KMS-11 (cell line): ENCODE data around the gene TLK2.

Experiments used
- H2AFZ ChIP-seq: fragments of 200-600 bp; sonication (generic); 2 replicates; pipeline ENCODE4 v1.6.1; 2016; ENCODE audit warnings: antibody characterized with exemption, mixed run types, low read depth
- H3K27ac ChIP-seq: fragments of 200-600 bp; sonication (generic); 2 replicates; pipeline ENCODE4 v1.6.1; 2016; ENCODE audit warnings: mild to moderate bottlenecking, mixed run types
- H3K27me3 ChIP-seq: fragments of 200-600 bp; sonication (generic); 2 replicates; pipeline ENCODE4 v1.6.1; 2017; ENCODE audit warnings: mild to moderate bottlenecking, low read depth, mixed run types, moderate library complexity; ENCODE audit not compliant: insufficient read depth
- H3K36me3 ChIP-seq: fragments of 200-600 bp; sonication (generic); 2 replicates; pipeline ENCODE4 v1.6.1; 2017; ENCODE audit warnings: mild to moderate bottlenecking, mixed run types; ENCODE audit not compliant: insufficient read depth
- H3K4me1 ChIP-seq: fragments of 200-600 bp; sonication (generic); 2 replicates; pipeline ENCODE4 v1.6.1; 2016; ENCODE audit warnings: mild to moderate bottlenecking, low read depth, mixed run types; ENCODE audit not compliant: poor library complexity, severe bottlenecking
- H3K4me2 ChIP-seq: fragments of 200-600 bp; sonication (generic); 2 replicates; pipeline ENCODE4 v1.7.0; 2016; ENCODE audit warnings: mild to moderate bottlenecking, mixed run types
- H3K4me3 ChIP-seq: fragments of 200-600 bp; sonication (generic); IDR thresholded peaks from 2 replicates; pipeline ENCODE4 v1.6.1; 2017; ENCODE audit warnings: low read depth, low read length, mixed read lengths; ENCODE audit not compliant: insufficient read depth
- H3K79me2 ChIP-seq: fragments of 200-600 bp; sonication (generic); 2 replicates; pipeline ENCODE4 v1.6.1; 2016; ENCODE audit warnings: low read depth, mixed run types; ENCODE audit not compliant: insufficient read depth
- H3K9ac ChIP-seq: fragments of 200-600 bp; sonication (generic); 2 replicates; pipeline ENCODE4 v1.6.1; 2016; ENCODE audit warnings: mild to moderate bottlenecking, mixed run types
- H4K20me1 ChIP-seq: fragments of 200-600 bp; sonication (generic); 2 replicates; pipeline ENCODE4 v1.6.1; 2016; ENCODE audit warnings: mild to moderate bottlenecking, mixed run types; ENCODE audit not compliant: insufficient read depth
- TF ChIP-seq, protein P1 (sequence below): fragments of 200-600 bp; sonication (generic); conservative IDR thresholded peaks from 2 replicates; pipeline ENCODE4 v1.6.1; 2017; ENCODE audit warnings: low read depth, mild to moderate bottlenecking, antibody characterized with exemption, low read length, moderate library complexity, mixed read lengths

The TLK2 gene

DNA sequence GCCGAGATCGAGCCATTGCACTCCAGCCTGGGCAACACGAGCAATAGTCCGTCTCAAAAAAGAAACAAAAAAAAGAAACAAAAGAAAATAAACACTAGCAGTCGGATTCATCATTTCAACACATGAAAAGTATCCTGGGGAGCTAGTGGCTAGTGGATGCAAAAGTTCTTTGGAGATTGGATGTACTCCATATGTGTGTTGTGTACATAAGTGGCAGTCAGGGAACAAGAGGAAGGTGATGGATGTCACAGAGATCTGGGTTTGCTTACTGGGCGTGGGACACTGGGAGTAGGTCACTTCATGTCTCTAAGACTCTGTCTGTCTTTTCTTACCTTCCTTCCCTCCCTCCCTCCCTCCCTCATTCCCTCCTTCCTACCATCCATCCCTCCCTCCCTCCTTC is 184.2 kb downstream of the TLK2 start:
- TF ChIP-seq, protein P1, sequence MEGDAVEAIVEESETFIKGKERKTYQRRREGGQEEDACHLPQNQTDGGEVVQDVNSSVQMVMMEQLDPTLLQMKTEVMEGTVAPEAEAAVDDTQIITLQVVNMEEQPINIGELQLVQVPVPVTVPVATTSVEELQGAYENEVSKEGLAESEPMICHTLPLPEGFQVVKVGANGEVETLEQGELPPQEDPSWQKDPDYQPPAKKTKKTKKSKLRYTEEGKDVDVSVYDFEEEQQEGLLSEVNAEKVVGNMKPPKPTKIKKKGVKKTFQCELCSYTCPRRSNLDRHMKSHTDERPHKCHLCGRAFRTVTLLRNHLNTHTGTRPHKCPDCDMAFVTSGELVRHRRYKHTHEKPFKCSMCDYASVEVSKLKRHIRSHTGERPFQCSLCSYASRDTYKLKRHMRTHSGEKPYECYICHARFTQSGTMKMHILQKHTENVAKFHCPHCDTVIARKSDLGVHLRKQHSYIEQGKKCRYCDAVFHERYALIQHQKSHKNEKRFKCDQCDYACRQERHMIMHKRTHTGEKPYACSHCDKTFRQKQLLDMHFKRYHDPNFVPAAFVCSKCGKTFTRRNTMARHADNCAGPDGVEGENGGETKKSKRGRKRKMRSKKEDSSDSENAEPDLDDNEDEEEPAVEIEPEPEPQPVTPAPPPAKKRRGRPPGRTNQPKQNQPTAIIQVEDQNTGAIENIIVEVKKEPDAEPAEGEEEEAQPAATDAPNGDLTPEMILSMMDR = no peak
- H3K27ac ChIP-seq = no peak overlapping the region
- H3K9ac ChIP-seq = no peak overlapping the region
- H4K20me1 ChIP-seq = no peaks in the 10 kb centered on the region
- no peaks in the 10 kb centered on the region for H3K79me2 ChIP-seq
- H3K36me3 ChIP-seq = no peaks in the 10 kb centered on the region
- H2AFZ ChIP-seq = no peak overlapping the region
- no peak overlapping the region for H3K4me2 ChIP-seq
- H3K4me1 ChIP-seq = no peaks in the 10 kb centered on the region
- no peaks in the 10 kb centered on the region for H3K27me3 ChIP-seq
- no peak overlapping the region for H3K4me3 ChIP-seq
